HG03159 (cell line): ENCODE data around the gene PHKG2.

Experiments
- ATAC-seq: cut with Tn5 transposase; IDR thresholded peaks from one replicate; pipeline ENCODE4 v1.9.1; 2021; ENCODE audit warnings: mild to moderate bottlenecking, moderate library complexity; ENCODE audit not compliant: unreplicated experiment

PHKG2 gene

GRCh38 chr16:30793508-30794069 is 45.4 kb downstream of the PHKG2 start:
- ATAC-seq, result no peak

GRCh38 chr16:30794634-30795033 is 46.4 kb downstream of the PHKG2 start:
- ATAC-seq, result no peak

DNA sequence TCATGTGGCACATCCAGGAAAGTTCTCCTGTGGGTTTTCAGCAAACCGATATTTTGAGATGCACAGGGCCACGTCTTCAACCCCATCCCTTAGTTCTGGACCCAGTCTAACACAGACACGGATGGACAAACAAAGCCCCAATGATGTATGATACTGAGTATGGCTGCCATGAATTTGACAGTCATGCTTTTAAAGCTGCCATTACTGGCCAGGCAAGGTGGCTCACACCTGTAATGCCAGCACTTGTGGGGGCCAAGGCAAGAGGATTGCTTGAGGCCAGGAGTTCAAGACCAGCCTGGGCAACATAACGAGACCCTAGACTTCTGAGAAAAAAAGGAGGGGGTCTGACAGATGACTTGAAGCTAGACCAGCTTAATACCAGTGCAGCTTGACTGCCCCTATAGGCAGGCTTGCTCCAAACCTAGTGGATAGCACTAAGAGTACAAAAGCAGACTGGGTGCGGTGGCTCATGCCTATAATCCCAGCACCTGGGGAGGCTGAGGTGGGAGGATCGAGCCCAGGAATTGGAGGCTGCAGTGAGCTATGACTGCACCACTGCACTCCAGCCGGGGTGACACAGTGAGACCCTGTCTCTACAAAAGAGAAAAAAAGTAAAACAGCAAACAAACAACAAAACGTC is 49.6 kb downstream of the PHKG2 start:
- no peak for ATAC-seq
